Activated naive CD8-positive, alpha-beta T cell treated with anti-CD3 and anti-CD28 coated beads, Interleukin-2, amount 50 U/mL, for 24 hours (primary cell): ENCODE results near the gene UBXN1.
"Not testable (repeated sequence)": the region's sequence is repeated elsewhere in the genome, so short reads cannot be mapped to it uniquely, and the experiment has no call there.

Source experiments
- ATAC-seq: fragments of 150-1000 bp; cut with Tn5 transposase; one replicate; pipeline ENCODE4 v1.10.0; 2021
- DNase-seq: peaks from one replicate; pipeline ENCODE4 v3.0.0; 2021
- H3K27ac Mint-ChIP-seq: one replicate; pipeline ENCODE4 v1.8.0; 2021; ENCODE audit warnings: mild to moderate bottlenecking, mixed read lengths
- H3K27me3 Mint-ChIP-seq: one replicate; pipeline ENCODE4 v1.8.0; 2021; ENCODE audit warnings: mixed read lengths
- H3K36me3 Mint-ChIP-seq: one replicate; pipeline ENCODE4 v1.8.0; 2021; ENCODE audit warnings: low read depth, mixed read lengths
- H3K4me1 Mint-ChIP-seq: one replicate; pipeline ENCODE4 v1.8.0; 2021; ENCODE audit warnings: mixed read lengths
- H3K4me3 Mint-ChIP-seq: one replicate; pipeline ENCODE4 v1.8.0; 2021; ENCODE audit warnings: mild to moderate bottlenecking, moderate library complexity, mixed read lengths
- H3K9me3 Mint-ChIP-seq: one replicate; pipeline ENCODE4 v1.8.0; 2021; ENCODE audit warnings: mixed read lengths

The UBXN1 gene

GRCh38 chr11:62671608-62672389 is 7.1 kb downstream of the UBXN1 start, which contains the start of the genes LBHD1 and UQCC3:
Gene LBHD1 (minus strand): TSS chr11:62672267. CDS start chr11:62670031, 2,236 bp downstream.
Gene UQCC3 (plus strand): TSS chr11:62671673. CDS start chr11:62671746, 73 bp downstream.
- no peaks in the 10 kb centered on the region for H3K9me3 Mint-ChIP-seq
- H3K4me1 Mint-ChIP-seq: peaks cover 63% of the 10 kb centered on the region
- H3K4me3 Mint-ChIP-seq: peak within 1 kb of the TSS; percentile 95
- no peaks in the 10 kb centered on the region for H3K27me3 Mint-ChIP-seq
- peak; percentile 86 for DNase-seq
- peaks cover 57% of the 10 kb centered on the region for H3K36me3 Mint-ChIP-seq
- peak; percentile 92 for ATAC-seq
- peak within 1 kb of the TSS; percentile 97 for H3K27ac Mint-ChIP-seq

GRCh38 chr11:62671236-62671607 is 7.7 kb downstream of the UBXN1 start:
- Mint-ChIP-seq H3K9me3 (no peaks in the 10 kb centered on the region), H3K36me3 (peaks cover 61% of the 10 kb centered on the region), H3K4me1 (peaks cover 63% of the 10 kb centered on the region), H3K27me3 (no peaks in the 10 kb centered on the region), H3K27ac (peak overlapping the region; percentile 97), H3K4me3 (peak overlapping the region; percentile 95)
- no peak for ATAC-seq
- DNase-seq: no peak

GRCh38 chr11:62669420-62670161 is 9.3 kb downstream of the UBXN1 start:
- H3K4me1 Mint-ChIP-seq: peaks cover 65% of the 10 kb centered on the region
- ATAC-seq (no peak), DNase-seq (no peak)
- H3K27me3 Mint-ChIP-seq: peaks cover 2% of the 10 kb centered on the region
- H3K36me3 Mint-ChIP-seq: peaks cover 67% of the 10 kb centered on the region
- H3K27ac Mint-ChIP-seq: peak overlapping the region; percentile 97
- peak overlapping the region; percentile 95 for H3K4me3 Mint-ChIP-seq
- H3K9me3 Mint-ChIP-seq: no peaks in the 10 kb centered on the region

GRCh38 chr11:62667460-62667859 is 11.4 kb downstream of the UBXN1 start:
- no peak for DNase-seq
- H3K4me1 Mint-ChIP-seq: peaks cover 62% of the 10 kb centered on the region
- no peaks in the 10 kb centered on the region for H3K9me3 Mint-ChIP-seq

GRCh38 chr11:62666259-62666926 is 12.5 kb downstream of the UBXN1 start:
- peaks cover 59% of the 10 kb centered on the region for H3K4me1 Mint-ChIP-seq
- H3K36me3 Mint-ChIP-seq: peaks cover 71% of the 10 kb centered on the region
- H3K27ac Mint-ChIP-seq: peak overlapping the region; percentile 99
- ATAC-seq: peak; percentile 2
- no peaks in the 10 kb centered on the region for H3K9me3 Mint-ChIP-seq
- DNase-seq: no peak
- peaks cover 2% of the 10 kb centered on the region for H3K27me3 Mint-ChIP-seq
- peak overlapping the region; percentile 99 for H3K4me3 Mint-ChIP-seq

More at GRCh38 chr11:62667460-62667859, 11.4 kb downstream of the UBXN1 start:
- Mint-ChIP-seq H3K27me3 (peaks cover 2% of the 10 kb centered on the region), H3K27ac (peak overlapping the region; percentile 99), H3K4me3 (peak overlapping the region; percentile 99), H3K36me3 (peaks cover 71% of the 10 kb centered on the region)
- ATAC-seq: no peak

GRCh38 chr11:62665599-62666258 is 13.1 kb downstream of the UBXN1 start:
- Mint-ChIP-seq H3K36me3 (peaks cover 68% of the 10 kb centered on the region), H3K4me1 (peaks cover 55% of the 10 kb centered on the region), H3K27me3 (peaks cover 2% of the 10 kb centered on the region), H3K4me3 (peak overlapping the region; percentile 99), H3K27ac (peak overlapping the region; percentile 99), H3K9me3 (no peaks in the 10 kb centered on the region)
- peak; percentile 67 for DNase-seq
- peak; percentile 35 for ATAC-seq

- H3K4me1 Mint-ChIP-seq: peaks cover 52% of the 10 kb centered on the region
Measured at GRCh38 chr11:62665075-62665598, 13.7 kb downstream of the UBXN1 start, which contains the start of the genes C11orf98 and CSKMT. Gene C11orf98 (minus strand): TSS chr11:62665210. CDS start chr11:62665169, 41 bp downstream. Gene CSKMT (plus strand): TSS chr11:62665312. CDS start chr11:62665880, 568 bp downstream.

GRCh38 chr11:62664405-62665074 is 14.3 kb downstream of the UBXN1 start:
- Mint-ChIP-seq H3K36me3 (peaks cover 62% of the 10 kb centered on the region), H3K9me3 (no peaks in the 10 kb centered on the region), H3K27ac (peak overlapping the region; percentile 99), H3K4me3 (peak overlapping the region; percentile 99), H3K4me1 (peaks cover 47% of the 10 kb centered on the region), H3K27me3 (peaks cover 2% of the 10 kb centered on the region)
- DNase-seq (peak; percentile 61), ATAC-seq (peak; percentile 44)

More at GRCh38 chr11:62665075-62665598, 13.7 kb downstream of the UBXN1 start, which contains the start of the genes C11orf98 and CSKMT:
- DNase-seq (peak; percentile 97), ATAC-seq (peak; percentile 87)
- Mint-ChIP-seq H3K27ac (peak within 1 kb of the TSS; percentile 99), H3K9me3 (no peaks in the 10 kb centered on the region), H3K27me3 (peaks cover 2% of the 10 kb centered on the region), H3K36me3 (peaks cover 66% of the 10 kb centered on the region), H3K4me3 (peak within 1 kb of the TSS; percentile 99)

GRCh38 chr11:62656796-62657429 is 22.0 kb downstream of the UBXN1 start:
- no peak for ATAC-seq
- DNase-seq: no peak
- peaks cover 17% of the 10 kb centered on the region for H3K4me1 Mint-ChIP-seq
- H3K27ac Mint-ChIP-seq: no peak overlapping the region
- no peaks in the 10 kb centered on the region for H3K9me3 Mint-ChIP-seq
- H3K4me3 Mint-ChIP-seq: no peak overlapping the region
- H3K27me3 Mint-ChIP-seq: no peaks in the 10 kb centered on the region
- peaks cover 12% of the 10 kb centered on the region for H3K36me3 Mint-ChIP-seq

- Mint-ChIP-seq H3K36me3 (peaks cover 10% of the 10 kb centered on the region), H3K27me3 (no peaks in the 10 kb centered on the region), H3K9me3 (no peaks in the 10 kb centered on the region), H3K4me3 (peak overlapping the region; percentile 47), H3K27ac (peak overlapping the region; percentile 69), H3K4me1 (peaks cover 23% of the 10 kb centered on the region)
- DNase-seq (no peak), ATAC-seq (no peak)
Measured at GRCh38 chr11:62654297-62654696, 24.6 kb downstream of the UBXN1 start.

GRCh38 chr11:62652161-62653006 is 26.5 kb downstream of the UBXN1 start:
- Mint-ChIP-seq H3K4me1 (peaks cover 27% of the 10 kb centered on the region), H3K27me3 (no peaks in the 10 kb centered on the region), H3K27ac (peak overlapping the region; percentile 92), H3K36me3 (peaks cover 10% of the 10 kb centered on the region), H3K4me3 (peak overlapping the region; percentile 94), H3K9me3 (no peaks in the 10 kb centered on the region)
- no peak for DNase-seq
- ATAC-seq: no peak

- not testable (repeated sequence) for H3K4me3 Mint-ChIP-seq, H3K9me3 Mint-ChIP-seq, H3K27me3 Mint-ChIP-seq, DNase-seq, ATAC-seq
- H3K36me3 Mint-ChIP-seq: peaks cover 15% of the 10 kb centered on the region
- peaks cover 36% of the 10 kb centered on the region for H3K4me1 Mint-ChIP-seq
- peak overlapping the region; percentile 83 for H3K27ac Mint-ChIP-seq
Measured at GRCh38 chr11:62650283-62650682, 28.6 kb downstream of the UBXN1 start.
